HepG2 (cell line): Measurements from ENCODE around the gene EXOC6B. TPM values are rescaled to one million over a fixed set of nuclear protein-coding genes. Genes with fewer than 3 reads are reported as not detected.

Experiments used
- CAMTA2 ChIP-seq: sonication (generic); formaldehyde crosslinking; IDR thresholded peaks from 2 replicates; pipeline ENCODE4 v1.4.0; 2020; ENCODE audit warnings: mild to moderate bottlenecking, missing genetic modification reagents, borderline replicate concordance
- CHD4 ChIP-seq: fragments of 200-600 bp; sonication (generic); IDR thresholded peaks from 2 replicates; pipeline ENCODE4 v1.7.0; 2017; ENCODE audit warnings: mild to moderate bottlenecking, low read length, borderline replicate concordance
- FOXP1 ChIP-seq, 2 experiments: fragments of 450-650 bp in 1 of 2; IDR thresholded peaks; 2 replicates each; pipeline ENCODE4 v1.6.1; 2017 to 2018; ENCODE audit warnings: antibody characterized with exemption in 1 of 2
- GTF2F1 ChIP-seq: fragments of 150-350 bp; IDR thresholded peaks from 2 replicates; pipeline ENCODE4 v1.6.1; 2014; ENCODE audit warnings: low read length
- HMG20A ChIP-seq: IDR thresholded peaks from 2 replicates; pipeline ENCODE4 v1.6.1; 2016; ENCODE audit warnings: borderline replicate concordance
- IRF2 ChIP-seq: IDR thresholded peaks from 2 replicates; pipeline ENCODE4 v1.6.1; 2018; ENCODE audit warnings: missing genetic modification reagents, missing compliant biosample characterization
- JARID2 ChIP-seq: sonication (generic); formaldehyde crosslinking; IDR thresholded peaks from 2 replicates; pipeline ENCODE4 v1.8.1; 2023; ENCODE audit warnings: missing genetic modification reagents, inconsistent platforms; ENCODE audit not compliant: insufficient replicate concordance
- JUN ChIP-seq: sonication (generic); formaldehyde crosslinking; IDR thresholded peaks from 2 replicates; pipeline ENCODE4 v1.4.0; 2020; ENCODE audit warnings: mild to moderate bottlenecking, missing genetic modification reagents
- KMT2A ChIP-seq: sonication (generic); formaldehyde crosslinking; IDR thresholded peaks from 2 replicates; pipeline ENCODE4 v1.4.0; 2020; ENCODE audit warnings: missing genetic modification reagents
- LBX2 ChIP-seq: sonication (generic); formaldehyde crosslinking; IDR thresholded peaks from 2 replicates; pipeline ENCODE4 v1.5.0; 2020; ENCODE audit warnings: missing genetic modification reagents, mild to moderate bottlenecking, borderline replicate concordance
- MAFG ChIP-seq: sonication (generic); formaldehyde crosslinking; IDR thresholded peaks from 2 replicates; pipeline ENCODE4 v1.5.1; 2020; ENCODE audit warnings: mild to moderate bottlenecking, missing genetic modification reagents
- NFE2L1 ChIP-seq: sonication (generic); formaldehyde crosslinking; IDR thresholded peaks from 2 replicates; pipeline ENCODE4 v1.4.0; 2020; ENCODE audit warnings: missing genetic modification reagents, mild to moderate bottlenecking, borderline replicate concordance
- SOX13 ChIP-seq, 3 experiments: fragments of 450-650 bp in 1 of 3; sonication (generic) in 1 of 3; formaldehyde crosslinking in 1 of 3; IDR thresholded peaks in 2 of 3; conservative IDR thresholded peaks in 1 of 3; 2 replicates each; pipeline versions ENCODE4 v1.5.0 to v1.6.1; 2016 to 2020; ENCODE audit warnings: antibody characterized with exemption in 1 of 3, mild to moderate bottlenecking in 1 of 3, missing compliant biosample characterization in 1 of 3, missing genetic modification reagents in 1 of 3, moderate library complexity in 1 of 3
- SYNCRIP ChIP-seq: fragments of 200-400 bp; formaldehyde crosslinking; IDR thresholded peaks from 2 replicates; pipeline ENCODE4 v1.6.1; 2018; ENCODE audit warnings: mild to moderate bottlenecking, low read depth, low read length; ENCODE audit not compliant: insufficient read depth
- ZFP90 ChIP-seq: sonication (generic); formaldehyde crosslinking; IDR thresholded peaks from 2 replicates; pipeline ENCODE4 v1.8.0; 2022; ENCODE audit warnings: missing genetic modification reagents, mild to moderate bottlenecking, inconsistent platforms, borderline replicate concordance
- ZIK1 ChIP-seq: sonication (generic); formaldehyde crosslinking; IDR thresholded peaks from 2 replicates; pipeline ENCODE4 v1.5.0; 2020; ENCODE audit warnings: mild to moderate bottlenecking, low read depth, missing genetic modification reagents, borderline replicate concordance
- ZNF12 ChIP-seq: sonication (generic); formaldehyde crosslinking; IDR thresholded peaks from 2 replicates; pipeline ENCODE4 v1.5.0; 2020; ENCODE audit warnings: missing genetic modification reagents
- ZNF20 ChIP-seq: sonication (generic); formaldehyde crosslinking; IDR thresholded peaks from 2 replicates; pipeline ENCODE4 v1.4.0; 2020; ENCODE audit warnings: mild to moderate bottlenecking, moderate library complexity, missing genetic modification reagents
- ZNF383 ChIP-seq: sonication (generic); formaldehyde crosslinking; IDR thresholded peaks from 2 replicates; pipeline ENCODE4 v1.4.0; 2020; ENCODE audit warnings: missing genetic modification reagents, mild to moderate bottlenecking, borderline replicate concordance
- ZNF512B ChIP-seq: sonication (generic); formaldehyde crosslinking; IDR thresholded peaks from 2 replicates; pipeline ENCODE4 v1.5.1; 2020; ENCODE audit warnings: missing genetic modification reagents, mild to moderate bottlenecking, borderline replicate concordance
- ZNF572 ChIP-seq: sonication (generic); formaldehyde crosslinking; IDR thresholded peaks from 2 replicates; pipeline ENCODE4 v1.5.1; 2020; ENCODE audit warnings: mild to moderate bottlenecking, missing genetic modification reagents
- polyA plus RNA-seq, 8 experiments: library from polyadenylated mRNA; depleted of rRNA in 3 of 8; stranded (reverse) in 7 of 8; unstranded in 1 of 8; fragments of >200 nt; fragmentation: Illumina TruSeq in 4 of 8; extraction: Trizol in 4 of 8; gene quantifications; 2 replicates each; pipeline versions ENCODE4 v1.2.1 to v1.2.3, GENCODE V29; 2011 to 2016; ENCODE audit warnings: low read depth in 4 of 8, missing spikeins in 1 of 8, mixed read lengths in 1 of 8; ENCODE audit not compliant: insufficient read depth in 1 of 8
- total RNA-seq, 5 experiments: library from RNA; depleted of rRNA; stranded (reverse); fragments of >200 nt; fragmentation: Illumina TruSeq; extraction: Trizol; gene quantifications; 2 replicates each; pipeline ENCODE4 v1.2.3, GENCODE V29; 2016; ENCODE audit warnings: low read depth in 1 of 5
- TF ChIP-seq, protein P1 (sequence below): sonication (generic); formaldehyde crosslinking; IDR thresholded peaks from 2 replicates; pipeline ENCODE4 v1.4.0; 2020; ENCODE audit warnings: missing genetic modification reagents
- TF ChIP-seq, protein P2 (sequence below): sonication (generic); formaldehyde crosslinking; IDR thresholded peaks from 2 replicates; pipeline ENCODE4 v1.5.0; 2020; ENCODE audit warnings: missing genetic modification reagents, mild to moderate bottlenecking, borderline replicate concordance

Gene EXOC6B
- total and polyA plus RNA-seq, 2 of the 13 experiments (the other 11 are each of a cell fraction or from before 2014, with no cell fraction given): 9.1 to 15.9 TPM

DNA sequence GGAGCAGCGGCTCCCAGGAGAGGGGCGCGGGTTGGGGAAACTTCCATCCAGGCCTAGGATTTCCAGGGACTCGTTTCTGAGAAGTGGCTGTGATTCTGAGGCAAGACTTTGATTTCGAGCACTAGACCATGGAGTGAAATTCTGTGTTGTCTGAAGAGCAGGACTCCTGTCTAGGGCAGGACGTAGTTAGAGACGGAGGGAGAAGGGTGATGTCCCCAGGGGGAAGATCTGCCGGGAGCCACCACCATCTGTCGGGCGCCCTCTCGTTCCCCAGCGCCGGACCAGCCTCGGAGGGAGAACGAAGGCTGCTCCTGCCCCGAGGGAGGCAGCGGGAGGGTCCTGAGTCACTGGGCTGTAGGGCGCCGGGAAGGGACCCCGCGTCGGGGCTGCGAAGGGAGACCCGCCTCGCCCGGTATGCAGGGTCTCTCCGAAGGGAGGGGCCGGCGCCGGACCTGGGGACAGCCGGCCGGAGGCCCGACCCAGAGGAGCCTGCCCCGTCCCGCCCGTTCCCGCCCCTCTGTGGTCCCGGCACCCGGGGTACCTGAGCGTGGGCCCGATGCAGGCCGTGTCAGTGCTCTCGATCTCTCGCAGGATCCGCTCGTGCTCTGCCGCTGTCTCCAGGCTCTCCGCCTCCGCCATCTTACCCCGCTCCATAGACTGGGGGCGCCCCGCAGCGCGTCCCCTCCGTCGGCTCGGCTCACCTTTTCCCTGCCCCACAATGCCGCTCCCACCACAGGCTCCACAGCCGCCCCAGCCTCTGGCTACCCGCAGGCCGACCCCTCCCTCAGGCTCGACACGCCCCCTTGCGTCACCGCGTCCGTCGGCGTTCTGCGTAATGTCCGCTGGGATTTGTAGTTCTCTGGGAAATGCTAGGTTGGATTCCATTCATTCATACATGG lies at the start of gene EXOC6B (continued):
- TF ChIP-seq ZNF512B (CRISPR knock-in tag) (0 out of 2 replicates have a peak, but pooled peaks have one; percentile 46), LBX2 (CRISPR knock-in tag) (no peak), ZNF20 (CRISPR knock-in tag) (peak; percentile 90; the same call in 1 of the 2 replicates), CAMTA2 (CRISPR knock-in tag) (peak; percentile 69), JUN (CRISPR knock-in tag) (peak; percentile 60; the same call in 1 of the 2 replicates), FOXP1 (IDR thresholded peaks at IDR 0.05) (no peak), FOXP1 (CRISPR knock-in tag; IDR thresholded peaks at IDR 0.05) (no peak; the same call in 1 of the 2 replicates), CHD4 (no peak), IRF2 (CRISPR knock-in tag) (peak; percentile 93), KMT2A (CRISPR knock-in tag) (peak; percentile 76; the same call in 1 of the 2 replicates), SOX13 (IDR thresholded peaks at IDR 0.05) (no peak), SOX13 (CRISPR knock-in tag; conservative IDR thresholded peaks at IDR 0.05 in 1 of 2, IDR thresholded peaks at IDR 0.05 in 1 of 2) (peak in 1 of 2 experiments; percentile 18; a peak in 1 of 4 replicates), GTF2F1 (no peak), JARID2 (CRISPR knock-in tag) (no peak), ZFP90 (CRISPR knock-in tag) (no peak), SYNCRIP (no peak), HMG20A (CRISPR knock-in tag) (no peak), ZNF383 (peak; percentile 92; the same call in 1 of the 2 replicates), NFE2L1 (no peak), ZNF12 (peak; percentile 77; the same call in 1 of the 2 replicates), ZNF572 (0 out of 2 replicates have a peak, but pooled peaks have one; percentile 8), ZIK1 (CRISPR knock-in tag) (peak; percentile 90; the same call in 1 of the 2 replicates), MAFG (CRISPR knock-in tag) (no peak)
- TF ChIP-seq, protein P1, sequence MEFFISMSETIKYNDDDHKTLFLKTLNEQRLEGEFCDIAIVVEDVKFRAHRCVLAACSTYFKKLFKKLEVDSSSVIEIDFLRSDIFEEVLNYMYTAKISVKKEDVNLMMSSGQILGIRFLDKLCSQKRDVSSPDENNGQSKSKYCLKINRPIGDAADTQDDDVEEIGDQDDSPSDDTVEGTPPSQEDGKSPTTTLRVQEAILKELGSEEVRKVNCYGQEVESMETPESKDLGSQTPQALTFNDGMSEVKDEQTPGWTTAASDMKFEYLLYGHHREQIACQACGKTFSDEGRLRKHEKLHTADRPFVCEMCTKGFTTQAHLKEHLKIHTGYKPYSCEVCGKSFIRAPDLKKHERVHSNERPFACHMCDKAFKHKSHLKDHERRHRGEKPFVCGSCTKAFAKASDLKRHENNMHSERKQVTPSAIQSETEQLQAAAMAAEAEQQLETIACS: no peak
- TF ChIP-seq, protein P2, sequence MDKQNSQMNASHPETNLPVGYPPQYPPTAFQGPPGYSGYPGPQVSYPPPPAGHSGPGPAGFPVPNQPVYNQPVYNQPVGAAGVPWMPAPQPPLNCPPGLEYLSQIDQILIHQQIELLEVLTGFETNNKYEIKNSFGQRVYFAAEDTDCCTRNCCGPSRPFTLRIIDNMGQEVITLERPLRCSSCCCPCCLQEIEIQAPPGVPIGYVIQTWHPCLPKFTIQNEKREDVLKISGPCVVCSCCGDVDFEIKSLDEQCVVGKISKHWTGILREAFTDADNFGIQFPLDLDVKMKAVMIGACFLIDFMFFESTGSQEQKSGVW (CRISPR knock-in tag): no peak
